GM18861 (cell line): ENCODE data around the gene INHBE.
"Not testable (repeated sequence)": the region's sequence is repeated elsewhere in the genome, so short reads cannot be mapped to it uniquely, and the experiment has no call there.

Source experiments
- ATAC-seq: cut with Tn5 transposase; IDR thresholded peaks from one replicate; pipeline ENCODE4 v1.9.1; 2021; ENCODE audit not compliant: unreplicated experiment

The INHBE gene

GRCh38 chr12:57491393-57492280 lies 36.5 kb downstream of the INHBE start:
- no peak for ATAC-seq

GRCh38 chr12:57495051-57495701 lies 40.1 kb downstream of the INHBE start:
- not testable (repeated sequence) for ATAC-seq

- ATAC-seq = no peak
Observed at GRCh38 chr12:57496822-57497221, 41.7 kb downstream of the INHBE start.

GRCh38 chr12:57497223-57498131 lies 42.4 kb downstream of the INHBE start:
- no peak for ATAC-seq

GRCh38 chr12:57498132-57498502 lies 43.0 kb downstream of the INHBE start:
- ATAC-seq = no peak

- no peak for ATAC-seq
Observed at GRCh38 chr12:57498571-57498970, 43.5 kb downstream of the INHBE start.

- ATAC-seq = no peak
Observed at GRCh38 chr12:57500213-57500612, 45.1 kb downstream of the INHBE start.

- not testable (repeated sequence) for ATAC-seq
Observed at GRCh38 chr12:57502311-57502969, 47.3 kb downstream of the INHBE start.

GRCh38 chr12:57506541-57506940 lies 51.4 kb downstream of the INHBE start:
- not testable (repeated sequence) for ATAC-seq
